ENCODE results near the gene LCA5L. TPM values are rescaled to one million over a fixed set of nuclear protein-coding genes. Genes with fewer than 3 reads are reported as not detected.

Gene LCA5L
- polyA plus RNA-seq, 1 donor (not counting 4 experiments of a cell fraction or from before 2014, with no cell fraction given) = 0.96 TPM

GRCh38 chr21:39447264-39447663 lies 1.7 kb upstream of the LCA5L start:
- no peak overlapping the region for H3K9ac ChIP-seq (ENCODE audit: control insufficient read depth, extremely low read depth, insufficient read depth, low read length)
- TF ChIP-seq CTCF (optimal IDR thresholded peaks at IDR 0.05 in 1 of 3, IDR thresholded peaks at IDR 0.05 in 1 of 3, conservative IDR thresholded peaks at IDR 0.05 in 1 of 3; ENCODE audit: extremely low read depth in 1 of 3, insufficient read depth in 2 of 3, low read length in 3 of 3) = no peak
- TF ChIP-seq EZH2 (IDR thresholded peaks at IDR 0.05; ENCODE audit: low read length) = no peak
- H2AFZ ChIP-seq (ENCODE audit: control insufficient read depth, low read length) = no peak overlapping the region
- H3K27ac ChIP-seq (ENCODE audit: control insufficient read depth, insufficient read depth, low read length) = no peak overlapping the region
- no peaks in the 10 kb centered on the region for H3K9me3 ChIP-seq (ENCODE audit: control insufficient read depth, low read depth, low read length)
- no peaks in the 10 kb centered on the region for H3K79me2 ChIP-seq (ENCODE audit: control insufficient read depth, insufficient read depth, low read length)
- dilution Hi-C loops (cut with MboI; ENCODE audit: extremely low pct_ligation_motif_present, low sequenced_read_pairs) = no loop called here
- H3K4me1 ChIP-seq (ENCODE audit: control insufficient read depth, extremely low read depth, insufficient read depth, low read length) = peaks cover 12% of the 10 kb centered on the region
- no peaks in the 10 kb centered on the region for H4K20me1 ChIP-seq (ENCODE audit: control insufficient read depth, extremely low read depth, insufficient read depth, low read length)
- DNase-seq (ENCODE audit: low read depth, low spot score) = no peak
- no peaks in the 10 kb centered on the region for H3K27me3 ChIP-seq (ENCODE audit: control insufficient read depth, extremely low read depth, insufficient read depth, low read length)
- no peak overlapping the region for H3K4me2 ChIP-seq (ENCODE audit: control insufficient read depth, extremely low read depth, insufficient read depth, low read depth, low read length)
- H3K36me3 ChIP-seq (ENCODE audit: control insufficient read depth in 2 of 2, extremely low read depth in 1 of 2, insufficient read depth in 2 of 2, low read length in 2 of 2) = no peaks in the 10 kb centered on the region
- no peaks in the 10 kb centered on the region for H3K9me1 ChIP-seq (ENCODE audit: control insufficient read depth, extremely low read depth, insufficient read depth, low read length)
- FAIRE-seq = no peak
- no peak overlapping the region for H3K4me3 ChIP-seq (ENCODE audit: control insufficient read depth in 2 of 3, extremely low read depth in 1 of 3, insufficient read depth in 2 of 3, low read depth in 1 of 3, low read length in 3 of 3)

DNA sequence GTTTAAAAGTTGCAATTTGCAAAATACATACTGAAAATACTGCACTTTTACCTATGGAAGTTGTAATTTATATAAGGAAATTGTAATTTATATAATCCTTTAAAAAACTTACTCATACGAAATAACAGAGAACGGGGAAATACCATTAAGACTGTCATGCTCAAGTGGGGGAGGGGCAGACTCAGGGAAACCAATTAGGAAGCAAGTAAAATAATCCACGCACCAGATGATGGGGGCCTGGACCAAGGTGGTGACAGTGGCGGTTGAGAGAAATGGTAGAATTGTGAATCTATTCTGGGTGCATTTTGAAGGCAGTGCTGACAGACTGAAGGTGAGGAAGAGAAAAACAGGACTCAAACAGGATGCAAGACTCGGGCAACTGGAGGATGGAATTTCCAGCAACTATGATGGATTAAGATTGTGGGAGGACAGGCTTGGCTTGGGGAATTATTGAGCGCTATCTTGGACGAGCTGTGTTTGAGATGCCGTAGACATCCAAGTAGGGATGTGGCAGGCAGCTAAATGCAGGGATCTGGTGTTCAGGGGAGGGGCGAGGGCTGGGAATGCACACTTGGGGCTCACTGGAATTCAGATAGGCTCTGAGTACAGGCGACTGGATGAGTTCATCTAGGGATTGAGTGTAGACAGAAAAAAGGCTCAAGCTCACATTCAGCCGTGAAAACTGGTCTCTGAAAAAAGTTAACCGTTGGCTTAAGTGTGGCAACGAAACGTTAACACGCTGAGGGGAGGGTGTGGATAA lies 977 bp downstream of the LCA5L start:
- peak overlapping the region; percentile 82 for H3K27ac ChIP-seq (ENCODE audit: control insufficient read depth, insufficient read depth, low read length)

More for the DNA sequence above, 977 bp downstream of the LCA5L start:
- peak overlapping the region; percentile 92 for H3K4me2 ChIP-seq (ENCODE audit: control insufficient read depth, extremely low read depth, insufficient read depth, low read depth, low read length)
- FAIRE-seq = no peak
- H3K36me3 ChIP-seq (ENCODE audit: control insufficient read depth in 2 of 2, extremely low read depth in 1 of 2, insufficient read depth in 2 of 2, low read length in 2 of 2) = no peaks in the 10 kb centered on the region
- H3K27me3 ChIP-seq (ENCODE audit: control insufficient read depth, extremely low read depth, insufficient read depth, low read length) = no peaks in the 10 kb centered on the region
- H2AFZ ChIP-seq (ENCODE audit: control insufficient read depth, low read length) = peak overlapping the region; percentile 98
- TF ChIP-seq EZH2 (IDR thresholded peaks at IDR 0.05; ENCODE audit: low read length) = no peak
- no peak for TF ChIP-seq CTCF (optimal IDR thresholded peaks at IDR 0.05 in 1 of 3, IDR thresholded peaks at IDR 0.05 in 1 of 3, conservative IDR thresholded peaks at IDR 0.05 in 1 of 3; ENCODE audit: extremely low read depth in 1 of 3, insufficient read depth in 2 of 3, low read length in 3 of 3)
- no peaks in the 10 kb centered on the region for H3K79me2 ChIP-seq (ENCODE audit: control insufficient read depth, insufficient read depth, low read length)
- peak overlapping the region; percentile 77 to 87 (median 79) for H3K4me3 ChIP-seq (ENCODE audit: control insufficient read depth in 2 of 3, extremely low read depth in 1 of 3, insufficient read depth in 2 of 3, low read depth in 1 of 3, low read length in 3 of 3)
- dilution Hi-C loops (cut with MboI; ENCODE audit: extremely low pct_ligation_motif_present, low sequenced_read_pairs) = no loop called here
- peak overlapping the region; percentile 85 for H3K9ac ChIP-seq (ENCODE audit: control insufficient read depth, extremely low read depth, insufficient read depth, low read length)
- peaks cover 12% of the 10 kb centered on the region for H3K4me1 ChIP-seq (ENCODE audit: control insufficient read depth, extremely low read depth, insufficient read depth, low read length)
- peak; percentile 11 for DNase-seq (ENCODE audit: low read depth, low spot score)
- no peaks in the 10 kb centered on the region for H3K9me3 ChIP-seq (ENCODE audit: control insufficient read depth, low read depth, low read length)
- H4K20me1 ChIP-seq (ENCODE audit: control insufficient read depth, extremely low read depth, insufficient read depth, low read length) = no peaks in the 10 kb centered on the region
- no peaks in the 10 kb centered on the region for H3K9me1 ChIP-seq (ENCODE audit: control insufficient read depth, extremely low read depth, insufficient read depth, low read length)

Measured in keratinocyte (primary cell).